SU-DHL-6 (cell line): Measurements from ENCODE around the gene ARMH4.

Experiments used
- CTCF ChIP-seq: fragments of 200-600 bp; sonication (generic); IDR thresholded peaks from one replicate; pipeline ENCODE4 v1.5.1; 2017; ENCODE audit warnings: antibody characterized with exemption, mild to moderate bottlenecking, low read length, moderate library complexity; ENCODE audit not compliant: insufficient read depth, poor library complexity, severe bottlenecking
- EZH2phosphoT487 ChIP-seq: fragments of 200-600 bp; sonication (generic), shearing (Covaris generic); conservative IDR thresholded peaks from 2 replicates; pipeline ENCODE4 v1.6.1; 2018; ENCODE audit warnings: mild to moderate bottlenecking, antibody characterized with exemption, low read length, moderate library complexity, mixed read lengths

- no peak for TF ChIP-seq CTCF
- no peak for TF ChIP-seq EZH2phosphoT487
Observed at GRCh38 chr14:57970175-57970574, 181.8 kb downstream of the ARMH4 start.
